Left lung (tissue), 10 donors: ENCODE data around the gene DNAH10. TPM values are rescaled to one million over a fixed set of nuclear protein-coding genes. Genes with fewer than 3 reads are reported as not detected.

Experiments
- ATAC-seq: fragments of 200-7000 bp; cut with Tn5 transposase; one replicate; pipeline ENCODE4 v1.9.1; 2020; ENCODE audit warnings: moderate library complexity
- DNase-seq, 4 donors: peaks; one replicate each; pipeline ENCODE4 v3.0.0-alpha.2; 2013 to 2020
- H3K27ac ChIP-seq, 2 donors: fragments of 200-600 bp; sonication (generic) in 1 of 2; one replicate each; pipeline versions ENCODE4 v1.5.0 to v1.8.0; 2020 to 2021
- H3K27me3 ChIP-seq, 2 donors: fragments of 200-600 bp; sonication (generic) in 1 of 2; one replicate each; pipeline versions ENCODE4 v1.5.0 to v1.8.0; 2020 to 2021
- H3K36me3 ChIP-seq, 2 donors: fragments of 200-600 bp; sonication (generic) in 1 of 2; one replicate each; pipeline versions ENCODE4 v1.5.0 to v1.8.0; 2020 to 2021
- H3K4me1 ChIP-seq, 2 donors: fragments of 200-600 bp; one replicate each; pipeline ENCODE4 v1.8.0; 2021
- H3K4me3 ChIP-seq, 2 donors: fragments of 200-600 bp; sonication (generic) in 1 of 2; one replicate each; pipeline versions ENCODE4 v1.5.0 to v1.8.0; 2020 to 2021; ENCODE audit warnings: mild to moderate bottlenecking in 1 of 2
- H3K9me3 ChIP-seq, 2 donors: fragments of 200-600 bp; sonication (generic) in 1 of 2; one replicate each; pipeline versions ENCODE4 v1.5.0 to v1.8.0; 2020 to 2021
- intact Hi-C, 2 donors: fragments of 100-400 bp; cut with DNase I; formaldehyde crosslinking; loops; one replicate each; pipeline versions ENCODE4 v1.11.2 to v1.14.2; 2022
- polyA plus RNA-seq, 6 donors: library from polyadenylated mRNA; unstranded; fragments of 120-200 nt; gene quantifications; one replicate each; pipeline ENCODE4 v1.2.1, GENCODE V29; 2013; ENCODE audit not compliant: insufficient read length in 6 of 6
- total RNA-seq, 2 donors: library from RNA; stranded (reverse); fragmentation: NEBNext Ultra II Directional; extraction: Animal tissue kit (Norgen Biotek cat#: 25700); gene quantifications; one replicate each; pipeline ENCODE4 v1.2.1, GENCODE V29; 2021
- TF ChIP-seq, protein P1 (sequence below), 2 donors: fragments of 200-600 bp; sonication (generic) in 1 of 2; IDR thresholded peaks; one replicate each; pipeline versions ENCODE4 v1.5.0 to v1.8.0; 2021; ENCODE audit warnings: antibody characterized with exemption in 2 of 2
- donor health status: DM: no; HTN: yes; CAD: no.
- donor health status: DM: no; HTN: no; CAD: no.

Gene DNAH10
- total and polyA plus RNA-seq, 8 donors = 0.79 to 10.4 (median 6.5) TPM

DNA sequence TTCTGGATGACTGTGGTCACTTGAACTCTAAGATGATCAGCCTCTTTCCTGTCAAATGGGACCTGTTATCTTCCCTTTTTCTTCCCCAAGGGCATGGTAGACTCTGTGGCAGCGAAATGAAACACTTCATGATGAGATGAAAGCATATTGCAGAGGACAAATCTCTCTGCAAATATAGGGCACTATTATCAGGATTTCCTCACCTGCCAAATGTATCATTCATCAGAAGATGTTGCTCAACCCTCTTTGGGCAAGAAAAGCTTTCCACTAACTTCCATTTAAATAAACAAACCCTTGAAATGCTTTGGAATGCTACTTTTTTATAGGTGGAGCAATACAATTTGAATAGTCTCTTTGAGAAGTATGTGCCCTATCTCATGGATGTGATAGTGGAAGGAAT is 105.0 kb downstream of the DNAH10 start:
- TF ChIP-seq, protein P1, sequence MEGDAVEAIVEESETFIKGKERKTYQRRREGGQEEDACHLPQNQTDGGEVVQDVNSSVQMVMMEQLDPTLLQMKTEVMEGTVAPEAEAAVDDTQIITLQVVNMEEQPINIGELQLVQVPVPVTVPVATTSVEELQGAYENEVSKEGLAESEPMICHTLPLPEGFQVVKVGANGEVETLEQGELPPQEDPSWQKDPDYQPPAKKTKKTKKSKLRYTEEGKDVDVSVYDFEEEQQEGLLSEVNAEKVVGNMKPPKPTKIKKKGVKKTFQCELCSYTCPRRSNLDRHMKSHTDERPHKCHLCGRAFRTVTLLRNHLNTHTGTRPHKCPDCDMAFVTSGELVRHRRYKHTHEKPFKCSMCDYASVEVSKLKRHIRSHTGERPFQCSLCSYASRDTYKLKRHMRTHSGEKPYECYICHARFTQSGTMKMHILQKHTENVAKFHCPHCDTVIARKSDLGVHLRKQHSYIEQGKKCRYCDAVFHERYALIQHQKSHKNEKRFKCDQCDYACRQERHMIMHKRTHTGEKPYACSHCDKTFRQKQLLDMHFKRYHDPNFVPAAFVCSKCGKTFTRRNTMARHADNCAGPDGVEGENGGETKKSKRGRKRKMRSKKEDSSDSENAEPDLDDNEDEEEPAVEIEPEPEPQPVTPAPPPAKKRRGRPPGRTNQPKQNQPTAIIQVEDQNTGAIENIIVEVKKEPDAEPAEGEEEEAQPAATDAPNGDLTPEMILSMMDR (IDR thresholded peaks at IDR 0.05) = no peak
- no peaks in the 10 kb centered on the region for H3K9me3 ChIP-seq
- ATAC-seq (peak; percentile 24), DNase-seq (no peak)
- no peak overlapping the region for H3K27ac ChIP-seq
- H3K4me3 ChIP-seq = no peak overlapping the region
- no peaks in the 10 kb centered on the region for H3K4me1 ChIP-seq
- intact Hi-C loops = no loop called here
- H3K36me3 ChIP-seq = no peaks in the 10 kb centered on the region
- no peaks in the 10 kb centered on the region for H3K27me3 ChIP-seq

DNA sequence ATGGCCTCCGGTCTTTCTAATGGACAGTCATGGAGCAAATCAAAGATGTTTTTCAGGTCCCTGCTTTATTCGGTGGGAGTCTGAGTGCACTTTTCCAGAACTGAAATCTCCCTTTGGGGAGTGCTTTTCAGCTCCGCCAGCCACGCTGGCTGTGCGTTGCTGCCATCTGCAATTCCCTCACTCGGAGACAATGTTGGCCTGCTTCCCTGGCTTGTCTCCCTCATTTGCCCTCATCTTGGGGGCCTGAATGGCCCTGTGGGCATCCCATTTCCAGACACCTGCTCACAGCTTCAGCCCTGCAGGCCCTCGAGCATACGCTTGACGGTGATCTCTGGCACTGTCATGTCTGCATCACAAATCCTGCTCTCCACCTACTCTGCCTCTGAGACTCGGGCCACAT is 106.7 kb downstream of the DNAH10 start:
- TF ChIP-seq, protein P1 (IDR thresholded peaks at IDR 0.05) = no peak

DNA sequence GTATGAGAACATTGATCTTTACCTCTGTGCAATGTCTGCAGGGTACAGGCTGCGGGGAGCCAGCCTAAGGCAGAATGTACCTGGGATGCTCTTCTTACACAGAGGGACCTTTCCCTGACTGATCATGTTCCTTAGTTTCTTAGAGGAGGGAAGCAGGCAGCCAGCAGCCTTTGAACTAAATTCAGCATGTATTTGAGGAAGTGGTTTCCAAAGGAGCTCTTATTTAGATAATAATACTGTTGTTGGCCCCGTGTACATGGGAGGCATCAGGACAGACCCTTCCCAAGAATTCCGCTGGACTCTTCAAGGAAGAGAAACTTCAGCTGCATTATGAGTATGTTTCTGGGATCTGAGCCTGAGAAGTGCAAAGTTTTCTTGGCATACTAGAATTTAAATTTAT is 111.7 kb downstream of the DNAH10 start:
- H3K4me3 ChIP-seq = no peak overlapping the region
- TF ChIP-seq, protein P1 (IDR thresholded peaks at IDR 0.05) = no peak
- H3K27ac ChIP-seq = no peak overlapping the region
- DNase-seq = no peak
- no peak for ATAC-seq
- H3K36me3 ChIP-seq = no peaks in the 10 kb centered on the region
- H3K9me3 ChIP-seq = no peaks in the 10 kb centered on the region
- intact Hi-C loops = no loop called here
- no peaks in the 10 kb centered on the region for H3K27me3 ChIP-seq
- no peaks in the 10 kb centered on the region for H3K4me1 ChIP-seq

More for the DNA sequence above, 106.7 kb downstream of the DNAH10 start:
- ATAC-seq (no peak), DNase-seq (no peak)
- Histone ChIP-seq H3K9me3 (no peaks in the 10 kb centered on the region), H3K4me1 (no peaks in the 10 kb centered on the region), H3K4me3 (no peak overlapping the region), H3K27me3 (no peaks in the 10 kb centered on the region), H3K36me3 (no peaks in the 10 kb centered on the region), H3K27ac (no peak overlapping the region)
- intact Hi-C loops = no loop called here

DNA sequence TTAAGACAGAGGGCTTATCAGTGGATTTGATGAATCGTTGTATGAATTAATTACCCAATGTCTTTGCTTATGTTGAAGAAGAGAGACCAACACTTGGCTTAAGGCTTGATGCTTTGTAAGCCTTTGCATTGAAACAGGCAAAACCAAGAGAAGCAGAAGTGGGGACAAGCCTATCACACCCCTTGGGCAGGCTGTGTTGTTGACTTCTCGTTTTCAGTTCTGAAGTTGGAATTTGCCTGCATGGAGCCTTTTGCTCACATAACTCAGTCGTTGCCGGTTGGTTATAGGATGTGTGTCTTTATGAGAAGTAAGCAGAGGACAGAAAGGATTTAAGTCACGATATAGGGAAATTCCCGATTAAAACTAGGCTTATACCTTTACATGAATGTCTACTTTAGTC is 115.9 kb downstream of the DNAH10 start:
- DNase-seq = no peak
- H3K36me3 ChIP-seq = no peaks in the 10 kb centered on the region
- no peaks in the 10 kb centered on the region for H3K9me3 ChIP-seq
- TF ChIP-seq, protein P1 (IDR thresholded peaks at IDR 0.05) = no peak
- H3K27me3 ChIP-seq = no peaks in the 10 kb centered on the region
- intact Hi-C loops = no loop called here
- no peak overlapping the region for H3K27ac ChIP-seq
- no peak for ATAC-seq
- no peaks in the 10 kb centered on the region for H3K4me1 ChIP-seq
- H3K4me3 ChIP-seq = no peak overlapping the region

DNA sequence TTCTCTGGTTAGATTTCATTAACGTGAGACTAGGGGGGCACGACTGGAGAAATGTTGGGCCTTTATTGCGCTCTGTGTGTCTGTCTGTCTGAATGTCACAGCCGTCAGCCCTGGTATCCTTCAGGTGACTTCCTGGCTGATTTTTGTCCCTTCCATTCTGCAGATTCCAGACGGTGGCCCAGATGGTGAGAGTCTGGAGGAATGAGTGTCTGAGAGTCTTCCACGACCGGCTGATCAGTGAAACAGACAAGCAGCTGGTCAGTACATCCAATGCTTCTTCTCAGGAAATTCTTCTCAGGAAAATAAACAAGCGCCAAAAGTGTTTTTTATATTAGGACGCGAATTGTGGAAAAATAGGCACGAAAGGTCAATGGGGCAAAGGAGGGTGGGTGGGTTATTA is 117.0 kb downstream of the DNAH10 start:
- Histone ChIP-seq H3K27ac (no peak overlapping the region), H3K9me3 (no peaks in the 10 kb centered on the region), H3K36me3 (no peaks in the 10 kb centered on the region), H3K27me3 (no peaks in the 10 kb centered on the region), H3K4me3 (no peak overlapping the region), H3K4me1 (no peaks in the 10 kb centered on the region)
- ATAC-seq (no peak), DNase-seq (no peak)
- TF ChIP-seq, protein P1 (IDR thresholded peaks at IDR 0.05) = no peak
- intact Hi-C loops = no loop called here
